BJ (cell line): ENCODE data around the gene DNAJC5. TPM values are rescaled to one million over a fixed set of nuclear protein-coding genes. Genes with fewer than 3 reads are reported as not detected.

Experiments
- CTCF ChIA-PET: fragments of 350-600 bp; formaldehyde crosslinking; extraction: SDS; loops from one replicate; lab custom pipeline; 2021; ENCODE audit warnings: antibody characterized with exemption, inconsistent platforms; lab: Yijun Ruan, JAX
- POLR2A ChIA-PET: fragments of 300-600 bp; sonication (Branson Sonifier 250); formaldehyde crosslinking; extraction: SDS; loops from one replicate; lab custom pipeline; 2021; ENCODE audit warnings: antibody characterized with exemption; lab: Charles Lee
- DNase-seq: peaks from one replicate; pipeline ENCODE4 v3.0.0-alpha.2; 2011; ENCODE audit warnings: low read depth
- H3K27me3 ChIP-seq: 2 replicates; pipeline ENCODE4 v1.6.0; 2011; ENCODE audit warnings: low read length; ENCODE audit not compliant: control insufficient read depth, insufficient read depth
- H3K36me3 ChIP-seq: 2 replicates; pipeline ENCODE4 v1.5.1; 2011; ENCODE audit warnings: low read length; ENCODE audit not compliant: control insufficient read depth, insufficient read depth
- H3K4me3 ChIP-seq: 2 replicates; pipeline ENCODE4 v1.5.1; 2011; ENCODE audit warnings: low read depth, mild to moderate bottlenecking, control low read depth, low read length
- CTCF ChIP-seq: IDR thresholded peaks from 2 replicates; pipeline ENCODE4 v1.5.1; 2011; ENCODE audit warnings: low read depth, mild to moderate bottlenecking, control low read depth, inconsistent platforms, low read length, moderate library complexity; ENCODE audit not compliant: insufficient read depth
- polyA plus RNA-seq: library from polyadenylated mRNA; depleted of rRNA; stranded (reverse); fragments of >200 nt; gene quantifications from 2 replicates; pipeline ENCODE4 v1.2.3, GENCODE V29; 2011

The DNAJC5 gene
- polyA plus RNA-seq, 1 experiment = 45.6 TPM

GRCh38 chr20:63953764-63954429, 59.0 kb downstream of the DNAJC5 start:
- Histone ChIP-seq H3K4me3 (no peak overlapping the region), H3K27me3 (no peaks in the 10 kb centered on the region), H3K36me3 (peaks cover 6% of the 10 kb centered on the region; the same call in 1 of the 2 replicates)
- no peak for DNase-seq
- POLR2A ChIA-PET = no interaction called here
- CTCF ChIA-PET = interaction anchor here (0.6 kb wide), 1 partner anchor 11 kb away, joined by 3 read pairs; no protein-coding TSS in a partner anchor
- no peak for TF ChIP-seq CTCF

- ChIA-PET CTCF (interaction anchor here (0.6 to 1.0 kb wide), 4 partner anchors 19 to 417 kb away, joined by 3 to 5 read pairs (median 4); no protein-coding TSS in a partner anchor), POLR2A (no interaction called here)
- DNase-seq = no peak
- Histone ChIP-seq H3K27me3 (no peaks in the 10 kb centered on the region), H3K36me3 (peaks cover 14% of the 10 kb centered on the region), H3K4me3 (peak overlapping the region; percentile 97)
- TF ChIP-seq CTCF = peak; percentile 36; the same call in 1 of the 2 replicates
Observed at GRCh38 chr20:63955281-63955826, 60.4 kb downstream of the DNAJC5 start.

GRCh38 chr20:63955827-63956663, 61.1 kb downstream of the DNAJC5 start, which contains the start of gene UCKL1:
TSS of gene UCKL1 (minus strand) at chr20:63956416. CDS start at chr20:63956372, 44 bp downstream.
- H3K36me3 ChIP-seq = peaks cover 13% of the 10 kb centered on the region
- DNase-seq = peak; percentile 50
- peak; percentile 0; the same call in 1 of the 2 replicates for TF ChIP-seq CTCF
- ChIA-PET POLR2A (interaction anchor here (0.6 kb wide), 2 partner anchors 28 to 82 kb away, joined by 3 to 4 read pairs; no protein-coding TSS in a partner anchor), CTCF (interaction anchor here (0.6 to 1.4 kb wide), 6 partner anchors 18 to 530 kb away, joined by 3 to 7 read pairs (median 4); no protein-coding TSS in a partner anchor)
- peak within 1 kb of the TSS; percentile 97 for H3K4me3 ChIP-seq
- H3K27me3 ChIP-seq = no peaks in the 10 kb centered on the region

GRCh38 chr20:63956664-63957003, 61.7 kb downstream of the DNAJC5 start:
- ChIA-PET POLR2A (interaction anchor here (0.6 kb wide), 2 partner anchors 28 to 83 kb away, joined by 3 to 4 read pairs; no protein-coding TSS in a partner anchor), CTCF (interaction anchor here (0.8 to 1.4 kb wide), 5 partner anchors 12 to 419 kb away, joined by 3 to 7 read pairs (median 3); no protein-coding TSS in a partner anchor)
- no peak for TF ChIP-seq CTCF
- H3K27me3 ChIP-seq = no peaks in the 10 kb centered on the region
- peak overlapping the region; percentile 50 for H3K4me3 ChIP-seq
- H3K36me3 ChIP-seq = peaks cover 17% of the 10 kb centered on the region
- DNase-seq = no peak
